NCI-H1048 (cell line): ENCODE data around the gene VAC14.
"Not testable (repeated sequence)": the region's sequence is repeated elsewhere in the genome, so short reads cannot be mapped to it uniquely, and the experiment has no call there.

Experiments
- DNase-seq: peaks from one replicate; lab custom pipeline; 2025; lab: John Stamatoyannopoulos, UW

Gene VAC14

DNA sequence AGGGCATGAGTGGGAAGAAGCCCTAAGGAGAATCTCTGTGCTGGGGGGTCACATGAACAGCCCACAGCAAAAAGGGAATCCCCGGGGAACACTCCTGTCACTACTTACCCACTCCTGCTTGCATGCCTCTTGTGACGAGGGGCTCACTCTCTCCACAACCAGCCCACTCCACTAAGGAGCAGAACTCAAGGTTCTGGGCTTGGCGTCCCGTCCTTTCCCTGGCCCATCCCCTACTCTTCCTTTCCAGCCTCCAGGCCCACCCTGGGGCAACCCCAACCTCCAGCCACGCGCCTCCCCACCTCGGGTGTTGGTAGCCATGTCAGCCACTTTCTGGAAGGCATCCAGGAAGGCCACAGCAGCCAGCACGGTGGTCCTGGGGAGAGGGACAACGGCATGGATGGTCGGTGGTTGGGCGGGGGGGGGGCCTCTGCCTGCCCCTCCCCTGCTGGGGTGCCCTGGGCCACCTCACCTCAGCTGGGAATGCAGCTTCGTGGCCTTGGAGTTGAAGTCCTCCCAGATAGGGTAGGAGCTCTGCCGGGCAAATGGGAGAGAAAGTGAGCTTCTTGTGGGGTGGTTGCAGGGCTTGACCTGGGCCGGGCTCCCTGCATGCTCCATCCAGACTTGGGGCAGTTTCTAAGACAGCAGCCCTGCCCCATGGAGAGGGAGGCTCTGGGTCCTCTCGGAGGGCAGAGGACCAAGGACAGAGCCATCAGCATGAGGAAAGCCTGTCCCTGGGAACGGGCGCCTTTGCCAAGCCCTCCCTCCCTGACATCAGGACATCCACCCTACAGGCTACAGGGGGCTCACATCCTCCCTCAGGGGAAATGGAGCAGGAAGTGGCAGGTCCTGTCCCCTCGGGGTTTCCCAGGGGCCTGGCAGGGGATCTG, 120.2 kb downstream of the VAC14 start:
- no peak for DNase-seq

GRCh38 chr16:70679671-70680494, 121.1 kb downstream of the VAC14 start:
- no peak for DNase-seq

GRCh38 chr16:70678898-70679670, 121.9 kb downstream of the VAC14 start:
- no peak for DNase-seq

GRCh38 chr16:70678121-70678897, 122.6 kb downstream of the VAC14 start:
- DNase-seq, result no peak

GRCh38 chr16:70677499-70678120, 123.3 kb downstream of the VAC14 start:
- no peak for DNase-seq

DNA sequence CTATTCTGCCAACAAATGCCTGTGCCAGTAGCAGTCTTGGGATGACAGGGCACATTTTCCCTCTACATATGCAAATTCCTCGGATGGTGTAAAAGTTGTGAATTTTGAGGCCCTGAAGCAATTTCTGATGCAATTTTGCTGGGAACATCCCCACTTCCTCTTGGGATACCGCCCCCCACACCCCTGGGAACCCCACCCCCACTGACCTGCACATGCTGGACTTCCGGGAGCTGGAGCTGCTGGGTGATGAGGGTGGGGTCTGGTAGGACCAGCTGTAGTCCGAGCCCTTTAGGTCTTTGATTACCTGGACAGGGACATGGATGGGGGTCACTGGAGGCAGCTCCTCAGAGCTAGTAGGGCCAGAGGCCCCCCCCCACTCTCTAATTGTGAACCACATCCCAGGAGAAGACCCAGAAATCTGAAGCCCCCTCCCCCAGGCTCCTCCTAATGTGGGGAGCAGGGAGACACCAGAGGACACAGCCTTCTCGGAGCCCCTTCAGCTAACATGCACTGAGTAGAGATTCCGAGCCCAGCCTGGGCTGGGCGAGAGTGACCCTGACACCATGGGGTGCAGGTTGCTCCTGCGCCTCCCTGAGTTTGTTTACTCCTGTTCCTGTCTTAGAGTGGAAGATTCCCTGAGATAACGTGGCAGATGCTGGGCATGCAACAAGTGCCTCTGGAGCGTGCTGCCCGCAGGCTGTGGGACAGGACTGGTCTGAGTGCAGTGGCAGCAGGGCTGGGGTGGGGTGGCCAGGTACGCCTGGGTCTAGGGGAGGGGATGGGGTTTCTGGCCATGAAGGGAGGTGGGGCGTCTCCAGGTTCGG, 124.1 kb downstream of the VAC14 start:
- DNase-seq, result no peak

GRCh38 chr16:70675851-70676513, 125.0 kb downstream of the VAC14 start:
- no peak for DNase-seq

GRCh38 chr16:70674221-70675014, 126.5 kb downstream of the VAC14 start:
- no peak for DNase-seq

- not testable (repeated sequence) for DNase-seq
These were observed 130.0 kb downstream of the VAC14 start for GRCh38 chr16:70670938-70671337.

- no peak for DNase-seq
These were observed 130.8 kb downstream of the VAC14 start for GRCh38 chr16:70670175-70670574.

DNA sequence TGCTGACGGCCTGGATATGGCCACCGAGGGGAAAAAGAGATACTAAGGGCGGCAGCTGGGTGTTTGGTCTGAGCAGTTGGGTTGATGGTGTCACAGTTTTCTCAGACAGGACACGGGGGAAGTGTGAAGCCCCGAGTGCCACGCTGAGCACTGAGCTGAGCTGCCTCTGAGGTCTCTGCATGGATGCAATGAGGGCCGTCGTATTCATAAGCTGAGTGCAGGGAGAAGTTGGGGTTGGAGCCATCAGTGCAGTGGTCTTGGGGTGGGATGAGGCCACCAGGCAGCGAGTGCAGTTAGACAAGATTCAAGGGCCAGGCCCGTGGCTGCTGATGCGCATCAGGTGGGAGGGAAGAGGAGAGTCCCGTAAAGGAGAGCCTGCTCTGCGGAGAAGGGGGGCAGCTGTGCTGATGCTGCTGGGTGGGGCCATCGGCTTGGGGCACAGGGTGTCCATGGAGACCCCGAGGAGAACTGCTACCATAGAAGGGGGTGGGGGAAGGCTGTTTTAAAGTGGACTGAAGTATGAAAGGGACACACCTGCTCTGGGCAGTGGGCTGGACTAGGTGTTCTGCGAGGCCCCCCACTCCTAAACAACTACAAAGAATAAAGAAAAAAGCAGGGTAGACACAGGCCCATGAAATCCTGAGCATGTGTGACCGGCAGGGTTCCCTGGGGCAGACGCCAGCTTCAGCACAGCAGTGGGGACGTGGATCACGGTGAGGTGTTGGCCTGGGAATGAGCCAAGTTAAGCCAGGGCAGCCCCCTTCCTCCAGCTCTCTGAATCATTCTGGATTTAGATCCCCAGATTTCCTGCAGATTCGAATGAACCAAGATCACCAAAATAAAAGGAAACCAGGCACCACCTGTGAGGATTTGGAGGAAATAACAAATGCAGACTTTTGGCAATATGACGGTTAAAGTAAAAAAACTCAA, 134.9 kb downstream of the VAC14 start:
- no peak for DNase-seq

GRCh38 chr16:70665113-70665694, 135.8 kb downstream of the VAC14 start:
- DNase-seq, result no peak

DNA sequence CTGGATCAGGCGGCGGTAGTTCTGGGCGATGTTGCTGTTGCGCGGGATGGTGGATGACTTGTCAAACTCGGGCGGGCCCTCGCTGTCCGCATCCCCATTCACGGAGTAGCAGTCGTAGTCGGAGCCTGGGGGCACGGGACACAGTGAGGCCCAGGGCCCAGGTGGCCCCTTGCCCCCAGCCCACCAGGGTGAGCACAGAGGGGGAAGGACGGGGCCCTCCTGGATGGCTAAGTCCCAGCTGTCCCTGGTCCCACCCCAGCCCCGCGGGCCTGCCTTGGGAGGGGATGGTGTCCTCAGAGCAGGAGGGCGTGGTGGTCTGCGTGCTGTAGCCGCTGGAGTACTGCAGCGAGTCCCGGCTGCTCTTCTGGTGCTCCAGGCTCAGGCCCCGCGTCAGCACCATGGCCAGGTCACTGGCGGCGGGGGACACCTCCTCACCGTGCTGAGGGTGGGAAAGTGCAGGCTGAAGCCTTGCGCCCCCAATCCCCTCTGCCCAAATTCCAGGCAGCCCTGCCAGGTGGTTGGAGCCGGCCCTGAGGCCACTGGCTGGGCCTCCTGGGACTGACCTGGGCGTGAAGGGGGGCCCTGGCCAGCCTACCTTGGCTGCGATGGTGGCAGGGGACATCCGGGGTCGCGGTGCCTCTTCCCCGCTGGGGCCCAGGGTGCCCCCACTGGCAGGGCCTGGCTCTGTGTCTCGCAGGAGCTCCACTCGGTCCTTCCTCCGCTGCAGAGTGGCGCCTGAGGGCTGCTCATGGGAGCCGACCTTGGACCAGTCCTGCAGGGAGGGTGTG, 136.4 kb downstream of the VAC14 start:
- DNase-seq, result no peak

GRCh38 chr16:70663524-70664324, 137.2 kb downstream of the VAC14 start:
- no peak for DNase-seq

DNA sequence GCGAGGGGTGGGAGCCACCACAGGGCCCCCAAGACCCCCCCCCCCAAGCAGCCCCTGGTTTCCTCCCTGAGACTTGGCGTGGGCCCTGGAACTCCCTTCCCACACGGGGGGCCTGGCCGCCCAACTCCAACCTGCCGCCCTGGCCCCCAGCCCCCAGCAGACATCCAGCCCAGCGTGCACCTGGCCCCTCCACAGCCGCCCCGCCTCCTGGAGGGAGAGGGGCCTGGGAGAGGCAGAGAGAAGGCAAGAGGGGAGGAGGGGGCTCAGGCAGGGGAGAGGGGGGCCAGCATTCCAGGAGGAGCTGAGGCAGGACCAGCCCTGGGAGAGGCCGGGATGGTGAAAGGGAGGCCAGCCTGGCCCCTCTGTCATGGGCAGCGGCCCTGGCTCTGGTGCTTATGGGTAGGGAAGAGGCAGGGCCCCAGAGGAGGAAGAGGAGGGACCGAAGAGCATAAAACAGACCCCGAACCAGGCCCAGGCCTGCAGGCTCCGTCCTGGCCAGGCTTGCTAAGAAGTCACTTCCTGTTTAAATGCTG, 137.9 kb downstream of the VAC14 start:
- DNase-seq, result no peak
